ENCODE results near the gene BMX.

DNA sequence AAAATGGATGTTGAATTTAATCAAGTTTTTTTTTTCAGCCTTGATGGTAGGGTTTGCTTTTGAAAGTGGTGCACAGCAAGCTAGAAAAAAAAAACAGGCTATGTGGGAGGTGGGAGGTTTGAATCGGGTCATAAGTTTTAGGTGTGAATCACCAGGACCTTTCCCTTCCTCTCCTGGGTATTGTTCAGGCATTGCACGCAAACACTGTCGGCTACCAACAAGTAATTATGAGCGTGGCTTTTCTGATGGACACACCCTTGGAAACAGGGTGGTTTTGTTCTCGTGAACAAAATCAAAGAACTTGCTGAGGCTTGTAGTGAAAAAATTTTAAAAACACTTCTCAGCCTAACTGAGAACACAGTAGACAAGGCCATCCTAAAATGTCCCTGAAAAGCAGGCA lies 25.6 kb upstream of the BMX start:
- no peak for TF ChIP-seq EZH2 (IDR thresholded peaks at IDR 0.05; ENCODE audit: insufficient read depth, poor library complexity, severe bottlenecking)
- no peak for TF ChIP-seq EZH2phosphoT487 (IDR thresholded peaks at IDR 0.05; ENCODE audit: insufficient read depth, low read depth)

All from GM23248 (cell line).